Left colon (tissue), 2 donors: ENCODE data around the gene IGFBP5. TPM values are rescaled to one million over a fixed set of nuclear protein-coding genes. Genes with fewer than 3 reads are reported as not detected.

ENCODE experiments used
- ATAC-seq: fragments of 200-7000 bp; cut with Tn5 transposase; one replicate; pipeline ENCODE4 v1.9.1; 2020; ENCODE audit warnings: mild to moderate bottlenecking, moderate library complexity
- DNase-seq, 2 donors: peaks; one replicate each; pipeline ENCODE4 v3.0.0-alpha.2; 2020
- intact Hi-C, 2 donors: fragments of 100-400 bp; cut with DNase I in 1 of 2; cut with micrococcal nuclease in 1 of 2; formaldehyde crosslinking; loops; one replicate each; pipeline versions ENCODE4 v1.11.2 to v1.14.0; 2022; cut with DNase I, micrococcal nuclease
- total RNA-seq, 2 donors: library from RNA; stranded (reverse); fragmentation: NEBNext Ultra II Directional; extraction: Animal tissue kit (Norgen Biotek cat#: 25700); gene quantifications; one replicate each; pipeline ENCODE4 v1.2.1, GENCODE V29; 2021
- donor health status: DM: no; HTN: no; CAD: no.
- donor health status: DM: yes; HTN: yes; CAD: no.

IGFBP5 gene
- total RNA-seq, 2 donors from 2014 or later, result 40.0 to 135 TPM

DNA sequence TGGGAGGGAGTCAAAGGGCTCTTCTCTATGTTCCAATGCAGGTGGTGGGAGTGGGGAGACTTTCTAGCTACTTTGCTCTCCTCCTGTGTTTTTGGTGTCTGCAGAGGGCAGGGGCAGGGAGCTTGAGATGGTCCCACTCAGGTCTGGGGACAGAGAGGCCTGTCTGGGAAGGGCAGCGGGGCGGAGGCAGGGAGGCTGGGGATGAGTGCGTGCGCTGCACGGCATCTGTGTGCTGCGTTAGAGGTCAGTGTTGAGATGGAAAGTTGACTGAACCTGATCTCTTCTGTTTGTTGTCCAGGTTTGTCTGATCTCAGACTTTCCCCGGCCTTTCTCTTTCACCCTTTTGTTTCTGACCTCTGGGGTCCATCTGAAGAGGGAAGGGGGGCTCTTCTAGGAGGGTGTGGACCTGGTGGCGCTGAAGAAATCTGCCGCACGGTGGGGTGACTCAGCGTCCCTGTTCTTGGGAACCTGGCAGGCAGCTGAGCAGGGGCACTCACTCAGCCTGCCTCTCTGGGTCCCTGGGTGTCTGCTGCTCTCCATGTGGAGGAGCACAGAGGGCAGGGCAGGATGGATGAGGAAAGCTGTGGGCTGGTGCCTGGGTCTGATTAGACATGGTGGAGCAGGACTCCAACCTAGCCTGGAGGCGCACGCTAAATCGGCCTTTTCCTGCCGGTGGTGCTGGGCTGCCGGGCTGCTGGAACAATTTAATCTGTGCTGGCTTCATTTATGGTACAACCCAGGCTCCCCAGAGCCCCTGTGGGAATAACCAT is 38.1 kb downstream of the IGFBP5 start:
- no peak for ATAC-seq
- intact Hi-C loops, result no loop called here

DNA sequence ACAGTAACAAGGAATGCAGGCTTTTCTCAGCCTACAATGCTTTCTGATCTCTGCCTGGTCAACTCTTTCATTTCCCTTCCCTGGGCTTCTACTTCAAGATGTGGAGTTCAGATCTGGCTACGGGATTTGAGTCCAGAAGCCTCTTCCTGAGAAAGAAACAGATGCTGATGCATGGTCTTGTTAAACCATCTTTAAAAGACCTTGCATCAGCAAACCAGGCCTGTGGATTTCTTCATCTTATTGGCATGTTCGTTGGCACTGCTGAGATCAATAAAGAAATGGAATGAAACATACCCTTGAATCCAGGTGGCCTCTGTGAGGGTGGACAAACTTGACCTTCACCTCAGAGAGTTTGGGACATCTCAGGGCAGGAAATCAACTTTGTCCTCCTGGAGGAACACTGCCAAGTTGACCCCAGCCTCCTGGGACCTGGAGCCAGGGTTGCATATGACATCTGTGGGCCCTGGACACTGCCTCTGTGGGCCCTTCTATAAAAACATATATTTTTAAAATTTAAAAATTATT is 40.8 kb downstream of the IGFBP5 start:
- ATAC-seq (no peak), DNase-seq (no peak)
- intact Hi-C loops, result no loop called here

More for the DNA sequence above, 38.1 kb downstream of the IGFBP5 start:
- no peak for DNase-seq

DNA sequence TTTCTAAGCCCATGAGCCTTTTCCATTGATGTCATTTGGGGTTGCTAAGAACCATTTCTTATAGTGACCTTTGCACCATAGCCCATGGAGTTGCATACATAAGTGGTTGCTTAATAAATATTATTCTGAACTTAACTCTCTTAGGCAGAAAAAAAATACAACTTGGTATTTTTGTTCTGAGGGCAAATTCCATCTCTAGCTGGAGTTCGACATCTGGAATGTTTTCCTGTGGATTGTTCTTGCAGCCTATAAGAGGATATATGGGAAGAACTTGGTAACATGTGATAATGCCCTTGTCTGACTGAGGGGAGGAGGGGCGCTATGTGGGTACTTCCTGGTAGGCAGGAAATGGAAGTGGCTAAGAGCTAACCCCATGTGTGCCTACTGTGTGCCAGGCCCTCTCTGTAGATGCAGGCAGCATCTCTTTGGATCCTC is 41.4 kb downstream of the IGFBP5 start:
- ATAC-seq, result no peak
- intact Hi-C loops, result no loop called here
- no peak for DNase-seq

DNA sequence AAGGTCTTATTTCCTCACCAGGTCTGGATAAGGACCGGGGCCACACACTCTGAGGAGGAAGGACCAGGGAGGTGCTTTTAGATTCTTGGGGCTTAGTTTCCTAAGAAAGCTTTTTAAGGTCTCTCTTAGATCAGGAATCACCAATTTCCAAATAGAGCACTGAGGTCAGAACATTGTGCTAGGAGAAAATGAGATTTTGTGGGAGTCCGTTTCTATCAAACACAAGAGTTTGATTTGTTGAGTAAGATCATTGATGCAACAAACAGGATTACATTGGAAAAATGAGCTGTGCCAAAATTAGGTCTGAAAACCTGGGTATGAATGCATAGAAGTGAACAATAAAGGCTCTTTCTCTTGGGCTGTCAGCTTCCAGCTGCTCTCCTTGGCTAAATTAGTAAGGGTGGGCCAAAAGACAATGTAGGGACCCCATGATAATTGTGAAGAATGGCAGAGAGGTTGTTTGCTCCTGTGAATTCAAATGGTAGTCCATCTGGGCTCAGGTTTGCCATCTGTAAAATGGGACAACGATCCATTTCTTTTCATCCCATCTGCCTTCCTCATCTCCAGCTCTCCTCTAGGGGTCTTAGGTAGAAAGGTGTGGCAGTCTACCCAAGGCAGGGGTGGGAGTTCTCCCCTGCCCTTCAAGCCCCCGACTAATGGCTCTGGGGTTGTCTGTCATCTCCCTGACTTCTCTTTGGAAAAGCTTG is 42.1 kb downstream of the IGFBP5 start:
- intact Hi-C loops, result no loop called here
- ATAC-seq (no peak), DNase-seq (no peak)

- no peak for DNase-seq
- ATAC-seq, result no peak
- intact Hi-C loops, result no loop called here
These were observed 42.8 kb downstream of the IGFBP5 start for GRCh38 chr2:216652566-216652965.

GRCh38 chr2:216651351-216651881 is 43.9 kb downstream of the IGFBP5 start:
- ATAC-seq, result no peak
- DNase-seq, result no peak
- intact Hi-C loops, result no loop called here

GRCh38 chr2:216650626-216651257 is 44.6 kb downstream of the IGFBP5 start:
- DNase-seq (no peak), ATAC-seq (no peak)
- intact Hi-C loops, result no loop called here

DNA sequence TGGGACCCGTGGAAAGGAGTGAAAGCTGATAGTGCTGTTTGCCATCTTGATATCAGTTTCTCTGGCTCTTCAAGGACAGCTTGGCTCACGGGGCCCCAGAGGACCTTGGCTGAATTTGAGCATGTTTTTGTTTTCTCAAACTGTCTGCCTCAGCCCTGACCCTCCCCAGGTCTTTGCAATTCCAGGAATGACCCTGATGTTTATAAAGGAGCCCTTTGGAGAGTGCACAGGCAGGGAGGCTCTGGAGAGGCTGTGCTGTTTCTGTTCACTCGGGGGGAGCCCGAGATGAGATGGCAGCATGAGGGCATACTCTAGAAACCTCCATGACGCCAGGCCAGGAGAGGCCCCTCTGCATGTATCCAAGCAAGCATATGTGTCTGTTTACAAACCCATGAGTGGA is 45.8 kb downstream of the IGFBP5 start:
- DNase-seq (no peak), ATAC-seq (no peak)
- intact Hi-C loops, result no loop called here

- no peak for DNase-seq
- ATAC-seq, result no peak
- intact Hi-C loops, result no loop called here
These were observed 47.2 kb downstream of the IGFBP5 start for GRCh38 chr2:216648105-216648504.

GRCh38 chr2:216646116-216646515 is 49.2 kb downstream of the IGFBP5 start:
- intact Hi-C loops, result no loop called here
- DNase-seq (no peak), ATAC-seq (no peak)

DNA sequence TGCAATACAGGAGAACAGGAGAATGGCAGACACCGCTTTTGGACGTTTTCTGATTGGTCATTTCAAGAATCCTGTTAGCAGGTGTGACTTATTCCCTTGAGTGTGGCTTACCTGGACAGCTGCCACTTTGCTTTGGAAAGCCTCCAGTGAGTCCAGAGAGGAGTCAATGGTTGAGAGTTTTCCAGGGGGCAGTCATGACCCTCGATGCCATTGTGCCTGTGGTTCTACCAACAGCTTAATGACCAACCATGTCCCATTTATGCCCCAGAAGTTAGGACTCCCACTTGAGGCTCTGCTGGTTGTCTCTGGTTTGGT is 49.8 kb downstream of the IGFBP5 start:
- intact Hi-C loops, result no loop called here
- no peak for ATAC-seq
- no peak for DNase-seq

GRCh38 chr2:216644842-216645635 is 50.3 kb downstream of the IGFBP5 start:
- no peak for DNase-seq
- no peak for ATAC-seq
- intact Hi-C loops, result no loop called here

DNA sequence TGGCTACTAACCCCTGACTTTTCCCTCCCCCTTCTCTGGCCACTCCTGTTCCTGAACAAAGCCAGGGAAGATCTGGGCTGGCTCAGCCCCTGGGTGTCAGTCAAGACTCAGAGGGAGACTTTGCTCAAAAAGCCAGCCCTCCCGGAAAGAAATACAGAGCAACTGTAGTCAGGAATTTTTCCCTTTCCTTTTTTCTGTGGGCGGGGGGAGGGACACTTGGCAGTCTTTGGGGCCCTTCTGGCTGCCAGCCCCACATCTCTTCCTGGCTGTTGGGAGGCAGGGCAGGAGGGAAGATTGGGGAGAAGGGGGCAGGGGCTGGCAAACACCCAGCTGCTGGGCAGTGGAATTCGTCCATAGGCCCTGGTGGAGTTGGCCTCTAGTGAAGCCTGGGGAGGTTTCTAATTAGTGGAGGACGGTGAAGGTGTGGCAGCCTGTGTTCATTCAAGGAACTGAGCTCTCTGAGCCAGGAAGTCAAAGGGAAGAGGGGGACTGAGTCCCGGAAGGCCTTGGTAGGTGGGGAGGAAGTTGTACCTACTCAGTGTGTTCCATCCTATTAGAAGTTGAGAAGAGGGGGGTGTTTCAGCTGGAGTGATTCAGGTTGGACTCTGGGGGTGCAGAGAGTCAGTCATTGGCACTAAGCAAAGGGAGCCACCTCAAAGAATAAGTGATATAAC is 51.2 kb downstream of the IGFBP5 start:
- ATAC-seq, result peak; percentile 27
- no peak for DNase-seq
- intact Hi-C loops, result no loop called here

DNA sequence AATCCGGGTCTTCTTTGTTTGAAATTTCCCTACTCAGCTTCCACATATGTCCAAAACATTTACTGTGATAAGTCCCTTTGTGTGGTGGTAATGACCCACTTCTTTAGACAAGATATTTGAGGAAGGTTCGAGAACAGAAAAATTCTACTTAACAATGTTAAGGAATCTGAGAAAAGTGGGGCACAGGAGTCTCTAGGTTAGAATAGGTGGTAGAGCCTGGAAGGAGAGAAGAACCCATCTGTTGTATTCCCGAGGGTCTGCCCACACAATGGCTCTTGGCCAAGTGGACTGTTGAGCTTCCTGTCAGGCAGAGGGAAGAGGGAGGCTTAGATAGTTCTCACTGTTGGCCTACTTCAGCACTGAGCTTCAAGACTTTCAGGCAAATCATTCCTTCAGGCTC is 57.9 kb downstream of the IGFBP5 start:
- ATAC-seq (no peak), DNase-seq (no peak)
- intact Hi-C loops, result no loop called here

- peak; percentile 89 for ATAC-seq
- intact Hi-C loops, result no loop called here
- peak; percentile 86 to 90 for DNase-seq
These were observed 58.5 kb downstream of the IGFBP5 start for GRCh38 chr2:216636551-216637450.

GRCh38 chr2:216635701-216636550 is 59.4 kb downstream of the IGFBP5 start:
- DNase-seq (peak in 1 of 2 donors; percentile 19), ATAC-seq (no peak)
- intact Hi-C loops, result no loop called here

DNA sequence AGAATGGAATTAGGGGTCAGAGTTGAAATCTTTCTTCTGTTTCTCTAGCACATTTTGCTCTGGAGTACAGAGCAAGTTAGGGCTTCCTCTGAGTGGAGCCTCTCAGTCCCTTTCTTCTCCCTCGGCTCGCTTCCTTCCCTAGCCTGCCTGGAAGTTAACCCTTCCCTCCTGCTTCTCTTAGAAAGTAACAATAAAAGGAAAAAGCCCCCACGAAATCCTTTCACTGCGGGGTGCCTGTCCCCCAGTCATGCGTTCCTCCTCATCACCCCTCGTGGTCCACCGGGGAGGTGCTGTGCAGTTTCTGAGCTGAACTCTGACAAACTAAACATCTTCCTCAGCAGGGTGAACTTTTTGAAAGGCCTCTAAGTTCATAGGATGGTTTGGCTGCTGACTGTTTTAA is 60.2 kb downstream of the IGFBP5 start:
- intact Hi-C loops, result no loop called here
- no peak for ATAC-seq
- DNase-seq, result no peak
